ENCODE results near the gene RARA.

GRCh38 chr17:40268141-40268712 lies 40.8 kb upstream of the RARA start:
- TF ChIP-seq CTCF (IDR thresholded peaks at IDR 0.05) (no peak), POLR2A (IDR thresholded peaks at IDR 0.05) (no peak), EP300 (IDR thresholded peaks at IDR 0.05) (no peak), POLR2AphosphoS5 (IDR thresholded peaks at IDR 0.05) (no peak)

All from suprapubic skin (tissue), 4 donors.